HL-60 (cell line): Measurements from ENCODE around the gene TRIM67.

Experiments used
- DNase-seq, 2 experiments: peaks; one replicate each; pipeline ENCODE4 v3.0.0-alpha.2; 2010 to 2020; ENCODE audit warnings: low read depth in 1 of 2, low spot score in 1 of 2
- H3K27ac ChIP-seq: fragments of 250-450 bp; sonication (Bioruptor Pico); replicated peaks from 2 replicates; pipeline ENCODE4 v1.5.1; 2020; ENCODE audit warnings: mild to moderate bottlenecking, moderate library complexity
- H3K27me3 ChIP-seq: fragments of 250-450 bp; sonication (Bioruptor Pico); 2 replicates; pipeline ENCODE4 v1.5.1; 2021; ENCODE audit warnings: mild to moderate bottlenecking, moderate library complexity; ENCODE audit not compliant: insufficient read depth, poor library complexity, severe bottlenecking
- H3K4me3 ChIP-seq: replicated peaks from 2 replicates; pipeline ENCODE4 v1.5.1; 2011; ENCODE audit warnings: mild to moderate bottlenecking, control low read depth, low read length; ENCODE audit not compliant: insufficient read depth
- CTCF ChIP-seq: IDR thresholded peaks from one replicate; pipeline ENCODE4 v1.5.1; 2011; ENCODE audit warnings: low read length, control low read depth, inconsistent platforms; ENCODE audit not compliant: insufficient read depth
- GABPA ChIP-seq: IDR thresholded peaks from 2 replicates; pipeline ENCODE4 v1.6.1; 2012; ENCODE audit warnings: low read depth
- POLR2AphosphoS5 ChIP-seq: IDR thresholded peaks from 2 replicates; pipeline ENCODE4 v1.6.1; 2012; ENCODE audit warnings: low read depth
- REST ChIP-seq: IDR thresholded peaks from 2 replicates; pipeline ENCODE4 v1.6.1; 2012; ENCODE audit warnings: low read depth; ENCODE audit not compliant: insufficient replicate concordance
- SPI1 ChIP-seq: IDR thresholded peaks from 2 replicates; pipeline ENCODE4 v1.6.1; 2012; ENCODE audit warnings: low read depth, mild to moderate bottlenecking, borderline replicate concordance

The TRIM67 gene

GRCh38 chr1:231181271-231181670 is 19.4 kb downstream of the TRIM67 start:
- Histone ChIP-seq H3K4me3 (no peak overlapping the region), H3K27ac (no peak overlapping the region), H3K27me3 (peaks cover 10% of the 10 kb centered on the region)
- TF ChIP-seq POLR2AphosphoS5 (no peak), REST (no peak), GABPA (no peak), SPI1 (no peak), CTCF (no peak)
- no peak for DNase-seq

GRCh38 chr1:231182317-231182716 is 20.5 kb downstream of the TRIM67 start:
- peaks cover 10% of the 10 kb centered on the region for H3K27me3 ChIP-seq
- TF ChIP-seq CTCF, result no peak
- no peak for TF ChIP-seq POLR2AphosphoS5
- no peak for TF ChIP-seq REST
- TF ChIP-seq GABPA, result no peak
- no peak for TF ChIP-seq SPI1
- H3K4me3 ChIP-seq, result no peak overlapping the region
- no peak overlapping the region for H3K27ac ChIP-seq
- DNase-seq, result no peak

GRCh38 chr1:231183639-231184590 is 22.1 kb downstream of the TRIM67 start:
- no peak overlapping the region for H3K4me3 ChIP-seq
- no peak for TF ChIP-seq GABPA
- no peak for TF ChIP-seq CTCF
- no peak for TF ChIP-seq POLR2AphosphoS5
- TF ChIP-seq SPI1, result no peak
- no peak for TF ChIP-seq REST
- H3K27ac ChIP-seq, result no peak overlapping the region
- DNase-seq, result no peak
- H3K27me3 ChIP-seq, result peaks cover 11% of the 10 kb centered on the region
